ENCODE data around the gene S100A12. TPM values are rescaled to one million over a fixed set of nuclear protein-coding genes. Genes with fewer than 3 reads are reported as not detected.

Gene S100A12

DNA sequence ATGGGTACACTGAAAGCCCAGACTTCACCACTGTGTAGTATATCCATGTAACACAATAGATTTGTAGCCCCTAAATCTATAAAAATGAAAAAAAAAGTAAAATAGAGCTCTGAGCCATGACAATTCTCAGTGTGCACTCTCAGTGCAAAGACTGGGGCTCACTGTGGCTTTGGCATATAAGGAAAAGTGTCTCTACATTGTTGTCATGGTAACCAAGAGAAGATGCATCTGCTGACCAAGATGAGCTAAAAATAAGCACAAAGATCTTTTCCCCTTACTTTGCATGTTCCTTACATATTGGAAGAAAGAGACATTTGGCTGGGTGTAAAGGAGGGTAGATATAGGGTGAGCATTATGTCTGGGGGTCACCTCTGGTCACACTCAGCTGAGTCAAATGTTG lies 38.8 kb downstream of the S100A12 start:
- no peak overlapping the region for H3K4ac ChIP-seq (ENCODE audit: low read depth in 1 of 2, low read length in 2 of 2)
- H2AK5ac ChIP-seq (ENCODE audit: low read length, severe bottlenecking): no peak overlapping the region
- H2BK120ac ChIP-seq (ENCODE audit: low read depth, low read length): no peak overlapping the region
- H3K27me3 ChIP-seq (ENCODE audit: control insufficient read depth in 1 of 2, insufficient read depth in 1 of 2, low read length in 2 of 2): peaks cover 0 to 40% of the 10 kb centered on the region in 2 experiments
- H3K4me3 ChIP-seq (ENCODE audit: insufficient read depth in 1 of 2, low read depth in 1 of 2, low read length in 2 of 2): no peak overlapping the region
- H3K4me1 ChIP-seq (ENCODE audit: control insufficient read depth, insufficient read depth, low read depth, low read length): no peaks in the 10 kb centered on the region
- no peak for DNase-seq
- no peak overlapping the region for H2BK12ac ChIP-seq (ENCODE audit: low read length in 2 of 2)
- no peak overlapping the region for H3K14ac ChIP-seq (ENCODE audit: low read length in 2 of 2)
- no peak overlapping the region for H3K27ac ChIP-seq (ENCODE audit: low read length, poor library complexity, severe bottlenecking)
- H4K91ac ChIP-seq (ENCODE audit: low read length): no peak overlapping the region
- peaks cover 6% of the 10 kb centered on the region for H3K9me3 ChIP-seq (ENCODE audit: control insufficient read depth, low read length)
- no peak overlapping the region for H2AFZ ChIP-seq (ENCODE audit: low read depth, low read length)
- no peak overlapping the region for H3K4me2 ChIP-seq (ENCODE audit: low read length, poor library complexity, severe bottlenecking)
- no peak overlapping the region for H3K23ac ChIP-seq (ENCODE audit: low read length in 2 of 2)
- H3K79me1 ChIP-seq (replicated peaks; ENCODE audit: low read length, poor library complexity, severe bottlenecking): no peaks in the 10 kb centered on the region
- H3K9ac ChIP-seq (ENCODE audit: low read length): no peak overlapping the region
- no peak overlapping the region for H2BK5ac ChIP-seq (ENCODE audit: low read depth, low read length, poor library complexity, severe bottlenecking)
- H2BK15ac ChIP-seq (ENCODE audit: low read depth, poor library complexity, severe bottlenecking): no peak overlapping the region
- no peaks in the 10 kb centered on the region for H3K36me3 ChIP-seq (ENCODE audit: control insufficient read depth in 1 of 2, insufficient read depth in 2 of 2, low read depth in 1 of 2, low read length in 2 of 2)
- no peak overlapping the region for H4K8ac ChIP-seq (ENCODE audit: low read length)
- no peak overlapping the region for H3K18ac ChIP-seq (ENCODE audit: low read depth in 1 of 2, low read length in 2 of 2)

DNA sequence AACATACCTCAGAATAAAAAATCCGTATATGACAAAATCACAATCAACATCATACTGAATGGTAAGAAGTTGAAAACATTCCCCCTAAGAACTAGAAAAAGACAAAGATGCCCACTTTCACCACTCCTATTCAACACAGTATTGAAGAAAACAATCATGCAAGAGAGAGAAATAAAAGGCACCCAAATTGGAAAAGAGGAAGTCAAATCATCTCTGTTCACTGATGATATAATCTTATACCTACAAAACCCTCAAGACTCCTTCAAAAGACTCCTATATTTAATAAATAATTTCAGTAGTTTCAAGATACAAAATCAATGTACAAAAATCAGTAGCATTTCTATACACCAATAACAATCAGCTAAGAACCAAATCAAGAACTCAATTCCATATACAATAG lies 41.5 kb downstream of the S100A12 start:
- H3K9ac ChIP-seq (ENCODE audit: low read length): no peak overlapping the region
- H3K4me2 ChIP-seq (ENCODE audit: low read length, poor library complexity, severe bottlenecking): no peak overlapping the region
- no peak overlapping the region for H3K27ac ChIP-seq (ENCODE audit: low read length, poor library complexity, severe bottlenecking)
- no peak overlapping the region for H4K91ac ChIP-seq (ENCODE audit: low read length)
- no peaks in the 10 kb centered on the region for H3K36me3 ChIP-seq (ENCODE audit: control insufficient read depth in 1 of 2, insufficient read depth in 2 of 2, low read depth in 1 of 2, low read length in 2 of 2)
- peaks cover 0 to 20% of the 10 kb centered on the region in 2 experiments for H3K27me3 ChIP-seq (ENCODE audit: control insufficient read depth in 1 of 2, insufficient read depth in 1 of 2, low read length in 2 of 2)
- 62% methylated on average over 1 of the region's 1 CpG for WGBS
- no peak overlapping the region for H3K23ac ChIP-seq (ENCODE audit: low read length in 2 of 2)
- H4K8ac ChIP-seq (ENCODE audit: low read length): no peak overlapping the region
- H3K79me1 ChIP-seq (replicated peaks; ENCODE audit: low read length, poor library complexity, severe bottlenecking): no peaks in the 10 kb centered on the region
- H3K14ac ChIP-seq (ENCODE audit: low read length in 2 of 2): no peak overlapping the region
- DNase-seq: no peak
- no peak overlapping the region for H3K18ac ChIP-seq (ENCODE audit: low read depth in 1 of 2, low read length in 2 of 2)
- no peak overlapping the region for H2BK5ac ChIP-seq (ENCODE audit: low read depth, low read length, poor library complexity, severe bottlenecking)
- H2BK120ac ChIP-seq (ENCODE audit: low read depth, low read length): no peak overlapping the region
- H2AFZ ChIP-seq (ENCODE audit: low read depth, low read length): no peak overlapping the region
- no peak overlapping the region for H2AK5ac ChIP-seq (ENCODE audit: low read length, severe bottlenecking)
- H3K4me3 ChIP-seq (ENCODE audit: insufficient read depth in 1 of 2, low read depth in 1 of 2, low read length in 2 of 2): no peak overlapping the region
- no peak overlapping the region for H3K4ac ChIP-seq (ENCODE audit: low read depth in 1 of 2, low read length in 2 of 2)
- H3K9me3 ChIP-seq (ENCODE audit: control insufficient read depth, low read length): peaks cover 15% of the 10 kb centered on the region
- H2BK12ac ChIP-seq (ENCODE audit: low read length in 2 of 2): no peak overlapping the region
- no peaks in the 10 kb centered on the region for H3K4me1 ChIP-seq (ENCODE audit: control insufficient read depth, insufficient read depth, low read depth, low read length)
- H2BK15ac ChIP-seq (ENCODE audit: low read depth, poor library complexity, severe bottlenecking): no peak overlapping the region

DNA sequence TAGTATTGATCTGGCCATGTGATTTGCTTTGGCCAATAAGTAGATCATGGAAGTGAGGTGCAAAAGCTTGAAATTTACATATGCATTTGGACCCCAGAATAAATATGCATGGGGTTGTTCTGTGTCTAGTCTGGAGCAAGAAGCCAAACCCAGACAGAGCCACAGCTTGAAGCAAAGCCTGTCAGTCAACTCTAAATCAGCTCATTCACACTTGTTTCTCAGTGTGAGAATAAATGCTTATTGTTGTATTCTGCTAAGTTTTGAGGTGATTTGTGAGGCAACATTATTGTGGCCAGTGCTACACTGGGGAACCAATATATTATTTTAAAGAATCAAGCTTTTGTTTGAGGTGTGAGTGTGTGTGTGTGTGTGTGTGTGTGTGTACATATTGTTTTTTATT lies 50.5 kb downstream of the S100A12 start:
- Histone ChIP-seq H3K27ac (ENCODE audit: low read length, poor library complexity, severe bottlenecking) (no peak overlapping the region), H3K14ac (ENCODE audit: low read length in 2 of 2) (no peak overlapping the region), H3K18ac (ENCODE audit: low read depth in 1 of 2, low read length in 2 of 2) (no peak overlapping the region), H3K9me3 (ENCODE audit: control insufficient read depth, low read length) (peaks cover 44% of the 10 kb centered on the region), H2BK12ac (ENCODE audit: low read length in 2 of 2) (no peak overlapping the region), H4K8ac (ENCODE audit: low read length) (no peak overlapping the region), H4K91ac (ENCODE audit: low read length) (no peak overlapping the region), H3K23ac (ENCODE audit: low read length in 2 of 2) (no peak overlapping the region), H3K4me1 (ENCODE audit: control insufficient read depth, insufficient read depth, low read depth, low read length) (no peaks in the 10 kb centered on the region), H3K4ac (ENCODE audit: low read depth in 1 of 2, low read length in 2 of 2) (no peak overlapping the region), H3K4me3 (ENCODE audit: insufficient read depth in 1 of 2, low read depth in 1 of 2, low read length in 2 of 2) (no peak overlapping the region), H3K79me1 (replicated peaks; ENCODE audit: low read length, poor library complexity, severe bottlenecking) (no peaks in the 10 kb centered on the region), H3K4me2 (ENCODE audit: low read length, poor library complexity, severe bottlenecking) (no peak overlapping the region), H2BK15ac (ENCODE audit: low read depth, poor library complexity, severe bottlenecking) (no peak overlapping the region), H3K36me3 (ENCODE audit: control insufficient read depth in 1 of 2, insufficient read depth in 2 of 2, low read depth in 1 of 2, low read length in 2 of 2) (no peaks in the 10 kb centered on the region), H2BK5ac (ENCODE audit: low read depth, low read length, poor library complexity, severe bottlenecking) (no peak overlapping the region), H2AK5ac (ENCODE audit: low read length, severe bottlenecking) (no peak overlapping the region), H2BK120ac (ENCODE audit: low read depth, low read length) (no peak overlapping the region), H3K27me3 (ENCODE audit: control insufficient read depth in 1 of 2, insufficient read depth in 1 of 2, low read length in 2 of 2) (no peaks in the 10 kb centered on the region), H2AFZ (ENCODE audit: low read depth, low read length) (no peak overlapping the region), H3K9ac (ENCODE audit: low read length) (no peak overlapping the region)
- no peak for DNase-seq

Small RNA genes lying within 50 kb of the gene (small RNA-seq; reads per million reads assigned to genes)
- gene RNU6-160P (ENCODE audit: low read depth) (not detected), gene S100A15A (ENCODE audit: low read depth) (not detected)

All from mesenchymal stem cell (in vitro differentiated cells and primary cell).